Coronary artery (tissue), 2 donors: ENCODE data around the gene LSG1.

Experiments used
- DNase-seq: peaks from one replicate; pipeline ENCODE4 v3.0.0-alpha.2; 2017; ENCODE audit warnings: low spot score
- H3K27ac ChIP-seq, 2 donors: fragments of 200-600 bp; sonication (generic); one replicate each; pipeline ENCODE4 v1.5.1; 2016 to 2019
- H3K4me3 ChIP-seq: fragments of 200-600 bp; sonication (generic); 2 replicates; pipeline ENCODE4 v1.5.1; 2016; ENCODE audit warnings: mild to moderate bottlenecking, moderate library complexity
- CTCF ChIP-seq: fragments of 200-600 bp; sonication (generic); IDR thresholded peaks from one replicate; pipeline ENCODE4 v1.5.1; 2019; ENCODE audit warnings: antibody characterized with exemption

LSG1 gene

GRCh38 chr3:194619741-194620140 lies 52.2 kb downstream of the LSG1 start:
- no peak for TF ChIP-seq CTCF
- H3K4me3 ChIP-seq: no peak overlapping the region
- DNase-seq: no peak
- H3K27ac ChIP-seq: no peak overlapping the region

GRCh38 chr3:194618858-194619608 lies 53.0 kb downstream of the LSG1 start:
- peak; percentile 67 for DNase-seq
- TF ChIP-seq CTCF: no peak
- Histone ChIP-seq H3K27ac (no peak overlapping the region), H3K4me3 (no peak overlapping the region)

GRCh38 chr3:194617827-194618226 lies 54.2 kb downstream of the LSG1 start:
- Histone ChIP-seq H3K4me3 (no peak overlapping the region), H3K27ac (no peak overlapping the region)
- DNase-seq: no peak
- no peak for TF ChIP-seq CTCF

- DNase-seq: peak; percentile 58
- no peak for TF ChIP-seq CTCF
- H3K4me3 ChIP-seq: no peak overlapping the region
- no peak overlapping the region for H3K27ac ChIP-seq
Measured at GRCh38 chr3:194617143-194617671, 54.8 kb downstream of the LSG1 start.

- Histone ChIP-seq H3K27ac (no peak overlapping the region), H3K4me3 (no peak overlapping the region)
- no peak for TF ChIP-seq CTCF
- DNase-seq: no peak
Measured at GRCh38 chr3:194615226-194615625, 56.8 kb downstream of the LSG1 start.

- no peak for TF ChIP-seq CTCF
- no peak for DNase-seq
- Histone ChIP-seq H3K27ac (no peak overlapping the region), H3K4me3 (no peak overlapping the region)
Measured at GRCh38 chr3:194612221-194612620, 59.8 kb downstream of the LSG1 start.

GRCh38 chr3:194610689-194611088 lies 61.3 kb downstream of the LSG1 start:
- no peak for TF ChIP-seq CTCF
- Histone ChIP-seq H3K27ac (no peak overlapping the region), H3K4me3 (no peak overlapping the region)
- no peak for DNase-seq
